GM12872 (cell line): ENCODE data around the gene NOXO1.

Experiments used
- TF ChIP-seq, protein P1 (sequence below): IDR thresholded peaks from 3 replicates; pipeline ENCODE4 v1.5.1; 2011; ENCODE audit warnings: low read depth, mild to moderate bottlenecking, low read length, moderate library complexity; ENCODE audit not compliant: insufficient read depth

Gene NOXO1

GRCh38 chr16:1977875-1978268, 3.4 kb downstream of the NOXO1 start:
- TF ChIP-seq, protein P1, sequence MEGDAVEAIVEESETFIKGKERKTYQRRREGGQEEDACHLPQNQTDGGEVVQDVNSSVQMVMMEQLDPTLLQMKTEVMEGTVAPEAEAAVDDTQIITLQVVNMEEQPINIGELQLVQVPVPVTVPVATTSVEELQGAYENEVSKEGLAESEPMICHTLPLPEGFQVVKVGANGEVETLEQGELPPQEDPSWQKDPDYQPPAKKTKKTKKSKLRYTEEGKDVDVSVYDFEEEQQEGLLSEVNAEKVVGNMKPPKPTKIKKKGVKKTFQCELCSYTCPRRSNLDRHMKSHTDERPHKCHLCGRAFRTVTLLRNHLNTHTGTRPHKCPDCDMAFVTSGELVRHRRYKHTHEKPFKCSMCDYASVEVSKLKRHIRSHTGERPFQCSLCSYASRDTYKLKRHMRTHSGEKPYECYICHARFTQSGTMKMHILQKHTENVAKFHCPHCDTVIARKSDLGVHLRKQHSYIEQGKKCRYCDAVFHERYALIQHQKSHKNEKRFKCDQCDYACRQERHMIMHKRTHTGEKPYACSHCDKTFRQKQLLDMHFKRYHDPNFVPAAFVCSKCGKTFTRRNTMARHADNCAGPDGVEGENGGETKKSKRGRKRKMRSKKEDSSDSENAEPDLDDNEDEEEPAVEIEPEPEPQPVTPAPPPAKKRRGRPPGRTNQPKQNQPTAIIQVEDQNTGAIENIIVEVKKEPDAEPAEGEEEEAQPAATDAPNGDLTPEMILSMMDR, result no peak

- TF ChIP-seq, protein P1, result no peak
Observed at GRCh38 chr16:1976951-1977874, 4.1 kb downstream of the NOXO1 start.

GRCh38 chr16:1976216-1976520, 5.1 kb downstream of the NOXO1 start:
- TF ChIP-seq, protein P1, result no peak

- TF ChIP-seq, protein P1, result no peak
Observed at GRCh38 chr16:1975432-1976215, 5.6 kb downstream of the NOXO1 start.

DNA sequence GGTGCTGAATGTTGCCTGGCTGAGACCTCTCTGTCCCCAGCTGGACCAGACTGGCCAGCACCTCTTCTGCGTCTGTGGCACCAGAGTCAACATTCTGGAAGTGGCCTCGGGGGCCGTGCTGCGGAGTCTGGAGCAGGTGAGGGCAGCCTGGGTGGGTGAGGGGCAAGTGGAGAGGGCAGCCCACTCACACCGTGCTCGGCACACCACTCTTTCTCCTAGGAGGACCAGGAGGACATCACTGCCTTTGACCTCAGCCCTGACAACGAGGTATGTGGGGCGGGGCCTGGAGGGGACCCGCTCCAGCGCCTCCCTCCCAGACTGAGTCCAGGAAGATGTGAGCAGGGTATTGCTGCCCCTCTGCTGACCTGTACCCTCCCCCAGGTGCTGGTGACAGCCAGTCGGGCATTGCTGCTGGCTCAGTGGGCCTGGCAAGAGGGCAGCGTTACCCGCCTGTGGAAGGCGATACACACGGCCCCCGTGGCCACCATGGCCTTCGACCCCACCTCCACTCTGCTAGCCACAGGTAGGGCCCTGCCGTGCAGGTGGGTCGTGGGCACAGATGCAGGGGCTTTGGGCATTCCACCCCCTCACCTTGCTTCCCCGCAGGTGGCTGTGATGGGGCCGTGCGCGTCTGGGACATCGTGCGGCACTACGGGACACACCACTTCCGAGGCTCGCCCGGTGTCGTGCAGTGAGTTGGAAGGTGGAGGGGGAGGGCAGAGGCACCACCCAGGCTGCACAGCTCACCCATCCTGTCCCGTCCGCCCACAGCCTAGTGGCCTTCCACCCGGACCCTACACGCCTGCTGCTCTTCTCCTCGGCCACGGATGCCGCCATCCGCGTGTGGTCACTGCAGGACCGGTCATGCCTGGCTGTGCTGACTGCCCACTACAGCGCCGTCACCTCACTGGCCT, 6.9 kb downstream of the NOXO1 start:
- TF ChIP-seq, protein P1, result no peak

DNA sequence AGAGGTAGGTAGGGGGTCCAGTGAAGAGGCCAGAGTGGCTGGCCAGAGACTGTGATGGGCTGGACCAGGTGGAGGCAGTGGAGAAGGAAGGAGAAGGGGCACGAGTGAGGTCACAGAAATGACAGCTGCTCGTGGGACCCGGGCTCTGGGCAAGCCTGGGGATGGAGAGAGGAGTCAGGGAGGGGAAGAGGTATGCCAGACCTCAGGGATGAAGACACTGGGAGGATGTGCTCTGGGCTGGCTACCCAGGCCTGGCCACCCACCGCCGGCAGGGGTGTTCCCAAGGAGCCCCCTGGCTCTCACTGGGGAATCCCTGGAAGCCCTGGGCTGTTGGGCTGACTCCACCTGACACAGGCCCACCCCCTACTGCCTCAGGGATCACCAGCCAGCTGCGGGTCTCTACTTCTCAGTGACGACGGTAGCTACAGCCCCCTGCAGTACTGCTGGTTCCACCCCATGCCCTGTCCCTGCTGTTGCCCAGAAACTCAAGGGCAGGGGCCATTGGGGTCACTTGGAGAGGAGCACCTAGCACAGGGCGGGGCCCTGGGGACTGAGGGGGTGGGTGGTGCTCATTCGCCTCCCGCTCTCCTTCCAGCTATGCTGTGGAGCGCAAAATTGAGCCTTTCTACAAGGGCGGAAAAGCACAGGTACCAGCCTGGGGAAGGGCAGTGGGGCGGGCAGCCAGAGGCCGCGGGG, 7.7 kb downstream of the NOXO1 start:
- TF ChIP-seq, protein P1, result no peak
